MM.1S (cell line): Measurements from ENCODE around the gene PDRG1.
"Not testable (repeated sequence)": the region's sequence is repeated elsewhere in the genome, so short reads cannot be mapped to it uniquely, and the experiment has no call there.

Experiments
- DNase-seq: peaks from one replicate; pipeline ENCODE4 v3.0.0-alpha.2; 2015
- H2AFZ ChIP-seq: fragments of 300-600 bp; sonication (generic); 2 replicates; pipeline ENCODE4 v1.6.0; 2016; ENCODE audit warnings: antibody characterized with exemption, low read length
- H3F3A ChIP-seq: fragments of 300-600 bp; sonication (generic); 2 replicates; pipeline ENCODE4 v1.6.1; 2016; ENCODE audit warnings: mild to moderate bottlenecking, antibody characterized with exemption, low read length, moderate library complexity, mixed read lengths; ENCODE audit not compliant: insufficient read depth
- H3K27ac ChIP-seq: fragments of 300-600 bp; sonication (generic); 2 replicates; pipeline ENCODE4 v1.5.1; 2016; ENCODE audit warnings: mild to moderate bottlenecking, low read length
- H3K27me3 ChIP-seq: fragments of 300-600 bp; sonication (generic); replicated peaks from 2 replicates; pipeline ENCODE4 v1.6.0; 2016; ENCODE audit warnings: low read length; ENCODE audit not compliant: insufficient read depth
- H3K36me3 ChIP-seq: fragments of 300-600 bp; sonication (generic); replicated peaks from 2 replicates; pipeline ENCODE4 v1.6.1; 2016; ENCODE audit warnings: mild to moderate bottlenecking, low read length, mixed read lengths; ENCODE audit not compliant: insufficient read depth
- H3K4me1 ChIP-seq: fragments of 300-600 bp; sonication (generic); 2 replicates; pipeline ENCODE4 v1.6.1; 2016; ENCODE audit warnings: low read length, mixed read lengths
- H3K4me2 ChIP-seq: fragments of 300-600 bp; sonication (generic); 2 replicates; pipeline ENCODE4 v1.6.0; 2016; ENCODE audit warnings: low read depth, low read length
- H3K4me3 ChIP-seq: fragments of 300-600 bp; sonication (generic); 2 replicates; pipeline ENCODE4 v1.5.1; 2016; ENCODE audit warnings: low read length, mixed read lengths
- H3K79me2 ChIP-seq: fragments of 300-600 bp; sonication (generic); 2 replicates; pipeline ENCODE4 v1.6.1; 2016; ENCODE audit warnings: mixed run types, low read length, mixed read lengths
- H3K9ac ChIP-seq: fragments of 300-600 bp; sonication (generic); 2 replicates; pipeline ENCODE4 v1.6.1; 2016; ENCODE audit warnings: low read length, mixed read lengths
- H3K9me2 ChIP-seq: fragments of 300-600 bp; sonication (generic); replicated peaks from 2 replicates; pipeline ENCODE4 v1.6.1; 2016; ENCODE audit warnings: mild to moderate bottlenecking, low read length, mixed read lengths; ENCODE audit not compliant: insufficient read depth
- H3K9me3 ChIP-seq: fragments of 300-600 bp; sonication (generic); replicated peaks from 2 replicates; pipeline ENCODE4 v1.6.1; 2016; ENCODE audit warnings: mild to moderate bottlenecking, low read length, mixed read lengths; ENCODE audit not compliant: insufficient read depth
- H4K20me1 ChIP-seq: fragments of 300-600 bp; sonication (generic); 2 replicates; pipeline ENCODE4 v1.6.1; 2016; ENCODE audit warnings: mild to moderate bottlenecking, low read length, moderate library complexity, mixed read lengths; ENCODE audit not compliant: insufficient read depth
- EZH2 ChIP-seq: fragments of 300-600 bp; sonication (generic); optimal IDR thresholded peaks from 2 replicates; pipeline ENCODE3; 2017; ENCODE audit warnings: low read depth, mild to moderate bottlenecking, antibody characterized with exemption, low read length, mixed read lengths
- EZH2phosphoT487 ChIP-seq: fragments of 300-600 bp; sonication (generic); IDR thresholded peaks from 2 replicates; pipeline ENCODE4 v1.6.1; 2018; ENCODE audit warnings: antibody characterized with exemption, low read length
- TF ChIP-seq, protein P1 (sequence below): fragments of 300-600 bp; sonication (generic); IDR thresholded peaks from 2 replicates; pipeline ENCODE4 v1.5.1; 2016; ENCODE audit warnings: antibody characterized with exemption, low read length, mixed read lengths

Gene PDRG1

DNA sequence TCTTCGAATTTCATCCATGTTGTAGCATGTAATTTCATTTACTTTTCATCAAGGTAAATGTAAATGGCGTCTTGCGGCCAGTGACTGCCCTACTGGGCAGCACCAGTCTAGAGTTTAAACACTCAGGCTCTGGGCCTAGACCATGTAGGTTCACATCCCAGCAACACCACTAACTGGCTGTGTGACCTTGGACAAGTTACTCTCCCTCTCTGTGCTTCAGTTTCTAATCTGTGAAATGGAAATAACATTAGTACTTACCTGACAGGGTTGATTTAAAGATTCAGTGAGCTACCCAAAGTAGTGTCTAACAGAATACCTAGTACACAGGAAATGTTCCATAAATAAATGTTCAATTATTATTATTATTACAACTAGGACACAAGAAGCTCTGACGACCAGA is 29.3 kb downstream of the PDRG1 start:
- DNase-seq = no peak
- no peaks in the 10 kb centered on the region for H3K9me2 ChIP-seq
- H3K27me3 ChIP-seq = peaks cover 43% of the 10 kb centered on the region
- no peak overlapping the region for H3K4me2 ChIP-seq
- no peak overlapping the region for H3K4me3 ChIP-seq
- H3K36me3 ChIP-seq = no peaks in the 10 kb centered on the region
- H3F3A ChIP-seq = no peaks in the 10 kb centered on the region
- no peaks in the 10 kb centered on the region for H3K79me2 ChIP-seq
- no peaks in the 10 kb centered on the region for H3K9me3 ChIP-seq
- no peaks in the 10 kb centered on the region for H3K4me1 ChIP-seq
- no peak overlapping the region for H3K9ac ChIP-seq
- no peak for TF ChIP-seq EZH2phosphoT487
- TF ChIP-seq, protein P1, sequence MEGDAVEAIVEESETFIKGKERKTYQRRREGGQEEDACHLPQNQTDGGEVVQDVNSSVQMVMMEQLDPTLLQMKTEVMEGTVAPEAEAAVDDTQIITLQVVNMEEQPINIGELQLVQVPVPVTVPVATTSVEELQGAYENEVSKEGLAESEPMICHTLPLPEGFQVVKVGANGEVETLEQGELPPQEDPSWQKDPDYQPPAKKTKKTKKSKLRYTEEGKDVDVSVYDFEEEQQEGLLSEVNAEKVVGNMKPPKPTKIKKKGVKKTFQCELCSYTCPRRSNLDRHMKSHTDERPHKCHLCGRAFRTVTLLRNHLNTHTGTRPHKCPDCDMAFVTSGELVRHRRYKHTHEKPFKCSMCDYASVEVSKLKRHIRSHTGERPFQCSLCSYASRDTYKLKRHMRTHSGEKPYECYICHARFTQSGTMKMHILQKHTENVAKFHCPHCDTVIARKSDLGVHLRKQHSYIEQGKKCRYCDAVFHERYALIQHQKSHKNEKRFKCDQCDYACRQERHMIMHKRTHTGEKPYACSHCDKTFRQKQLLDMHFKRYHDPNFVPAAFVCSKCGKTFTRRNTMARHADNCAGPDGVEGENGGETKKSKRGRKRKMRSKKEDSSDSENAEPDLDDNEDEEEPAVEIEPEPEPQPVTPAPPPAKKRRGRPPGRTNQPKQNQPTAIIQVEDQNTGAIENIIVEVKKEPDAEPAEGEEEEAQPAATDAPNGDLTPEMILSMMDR = no peak
- no peak for TF ChIP-seq EZH2
- no peak overlapping the region for H3K27ac ChIP-seq
- no peaks in the 10 kb centered on the region for H4K20me1 ChIP-seq
- H2AFZ ChIP-seq = no peak overlapping the region

DNA sequence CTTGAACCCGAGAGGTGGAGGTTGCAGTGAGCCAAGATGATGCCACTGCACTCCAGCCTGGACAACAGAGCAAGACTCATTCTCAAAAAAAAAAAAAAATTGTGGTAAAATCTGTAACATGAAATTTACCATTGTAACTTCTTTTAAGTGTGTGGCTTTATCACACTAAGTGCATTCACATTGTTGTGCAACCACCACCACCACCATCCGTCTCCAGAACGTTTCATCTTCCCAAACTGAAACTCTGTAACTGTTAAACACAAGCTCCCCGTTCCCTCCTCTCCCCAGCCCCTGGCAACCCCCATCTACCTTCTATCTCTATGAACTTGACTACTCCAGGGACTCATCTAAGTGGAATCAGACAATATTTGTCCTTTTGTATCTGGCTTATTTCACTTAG is 29.7 kb downstream of the PDRG1 start:
- TF ChIP-seq, protein P1 = no peak
- TF ChIP-seq EZH2 (no peak), EZH2phosphoT487 (no peak)
- no peaks in the 10 kb centered on the region for H3K9me2 ChIP-seq
- H3K4me2 ChIP-seq = no peak overlapping the region
- no peak overlapping the region for H2AFZ ChIP-seq
- no peaks in the 10 kb centered on the region for H3K4me1 ChIP-seq
- DNase-seq = no peak
- H3K27ac ChIP-seq = no peak overlapping the region
- no peaks in the 10 kb centered on the region for H3K9me3 ChIP-seq
- no peaks in the 10 kb centered on the region for H3K79me2 ChIP-seq
- H4K20me1 ChIP-seq = no peaks in the 10 kb centered on the region
- H3K4me3 ChIP-seq = no peak overlapping the region
- no peaks in the 10 kb centered on the region for H3K36me3 ChIP-seq
- H3F3A ChIP-seq = no peaks in the 10 kb centered on the region
- peaks cover 47% of the 10 kb centered on the region for H3K27me3 ChIP-seq
- no peak overlapping the region for H3K9ac ChIP-seq

DNA sequence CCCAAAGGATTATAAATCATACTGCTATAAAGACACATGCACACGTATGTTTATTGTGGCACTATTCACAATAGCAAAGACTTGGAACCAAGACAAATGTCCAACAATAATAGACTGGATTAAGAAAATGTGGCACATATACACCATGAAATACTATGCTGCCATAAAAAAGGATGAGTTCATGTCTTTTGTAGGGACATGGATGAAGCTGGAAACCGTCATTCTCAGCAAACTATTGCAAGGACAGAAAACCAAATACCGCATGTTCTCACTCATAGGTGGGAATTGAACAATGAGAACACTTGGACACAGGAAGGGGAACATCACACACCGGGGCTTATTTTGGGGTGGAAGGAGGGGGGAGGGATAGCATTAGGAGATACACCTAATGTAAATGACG is 30.4 kb downstream of the PDRG1 start:
- H3K4me3 ChIP-seq, DNase-seq, H3K9me3 ChIP-seq, H3K4me1 ChIP-seq, H3K4me2 ChIP-seq, H3K9me2 ChIP-seq, H4K20me1 ChIP-seq, H3K79me2 ChIP-seq, H2AFZ ChIP-seq, H3F3A ChIP-seq, H3K36me3 ChIP-seq, H3K9ac ChIP-seq, H3K27ac ChIP-seq: not testable (repeated sequence)
- peaks cover 50% of the 10 kb centered on the region for H3K27me3 ChIP-seq

DNA sequence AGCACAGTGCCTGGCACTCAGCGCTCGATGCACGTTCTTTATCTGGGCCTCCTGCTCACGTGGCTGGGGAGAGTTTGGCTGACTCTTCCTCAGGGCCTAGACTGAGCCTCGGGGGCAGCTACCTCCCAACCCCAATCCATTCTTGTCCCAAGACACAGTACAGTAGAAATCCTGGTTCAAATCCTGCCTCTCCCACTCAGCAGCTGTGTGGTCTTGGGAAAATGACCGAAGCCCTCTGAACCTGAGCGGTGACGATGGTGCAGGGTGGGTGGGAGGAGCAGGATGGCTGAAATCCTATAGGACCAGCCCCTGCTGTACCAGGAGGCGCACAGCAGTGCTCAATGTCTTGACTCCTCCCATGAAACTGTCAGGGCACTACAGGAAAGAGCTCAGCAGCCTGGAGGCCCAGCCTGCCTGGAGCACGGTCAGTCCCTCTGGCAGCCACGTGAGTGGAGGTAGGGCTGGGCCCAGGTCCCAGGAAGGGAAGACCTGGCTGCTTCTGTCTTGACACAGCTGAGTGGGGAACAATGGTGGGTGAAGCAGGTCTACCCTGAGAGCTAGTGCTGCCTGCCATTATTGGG is 31.5 kb downstream of the PDRG1 start:
- Histone ChIP-seq H2AFZ (no peak overlapping the region), H3K27me3 (peaks cover 40% of the 10 kb centered on the region), H3F3A (no peaks in the 10 kb centered on the region), H3K36me3 (no peaks in the 10 kb centered on the region), H3K9me3 (no peaks in the 10 kb centered on the region), H3K9ac (no peak overlapping the region), H4K20me1 (no peaks in the 10 kb centered on the region), H3K4me1 (no peaks in the 10 kb centered on the region), H3K27ac (no peak overlapping the region), H3K79me2 (no peaks in the 10 kb centered on the region), H3K4me2 (no peak overlapping the region), H3K9me2 (no peaks in the 10 kb centered on the region), H3K4me3 (no peak overlapping the region)
- TF ChIP-seq EZH2phosphoT487 = no peak
- DNase-seq = no peak
